ENCODE data around the gene THPO. TPM values are rescaled to one million over a fixed set of nuclear protein-coding genes. Genes with fewer than 3 reads are reported as not detected.

THPO gene
- total and polyA plus RNA-seq, 10 of the 15 experiments (the other 5 are each of a cell fraction or from before 2014, with no cell fraction given), result not detected

- no peak for TF ChIP-seq MYC (IDR thresholded peaks at IDR 0.05; ENCODE audit: insufficient read depth, insufficient read length, insufficient replicate concordance, low read length, severe bottlenecking)
- TF ChIP-seq TARDBP (IDR thresholded peaks at IDR 0.05; ENCODE audit: borderline replicate concordance), result no peak
- TF ChIP-seq STAT3 (IDR thresholded peaks at IDR 0.05; ENCODE audit: low read depth, low read length), result no peak
- TF ChIP-seq SIX5 (IDR thresholded peaks at IDR 0.05; ENCODE audit: low read depth, low read length, severe bottlenecking), result no peak
- no peak for TF ChIP-seq HDAC2 (IDR thresholded peaks at IDR 0.05)
- no peak for TF ChIP-seq CHD1 (IDR thresholded peaks at IDR 0.05; ENCODE audit: low read depth, low read length)
- TF ChIP-seq USF2 (IDR thresholded peaks at IDR 0.05; ENCODE audit: borderline replicate concordance, low read depth, low read length), result no peak
- TF ChIP-seq ZSCAN29 (IDR thresholded peaks at IDR 0.05), result no peak
- TF ChIP-seq EZH2 (IDR thresholded peaks at IDR 0.05; ENCODE audit: borderline replicate concordance, control insufficient read depth, low read depth, low read length), result peak; percentile 78; the same call in 1 of the 2 replicates
These were observed 2.7 kb upstream of the THPO start (continued) for GRCh38 chr3:184380627-184381260.

- Histone ChIP-seq H3K4me3 (no peak overlapping the region), H2AFZ (ENCODE audit: control insufficient read depth, low read depth, low read length) (no peak overlapping the region), H4K20me1 (ENCODE audit: control insufficient read depth, insufficient read depth) (no peaks in the 10 kb centered on the region), H3K79me2 (ENCODE audit: control insufficient read depth, insufficient read depth, low read length) (no peaks in the 10 kb centered on the region), H3K4me2 (ENCODE audit: control insufficient read depth, insufficient read depth) (no peak overlapping the region), H3K9me3 (replicated peaks; ENCODE audit: control insufficient read depth, insufficient read depth, low read length) (no peaks in the 10 kb centered on the region), H3K4me1 (ENCODE audit: control insufficient read depth, insufficient read depth, low read length) (no peaks in the 10 kb centered on the region), H3K9ac (ENCODE audit: control insufficient read depth, insufficient read depth, low read length) (no peak overlapping the region), H3K27ac (ENCODE audit: control insufficient read depth, insufficient read depth) (no peak overlapping the region), H3K27me3 (replicated peaks in 1 of 2; ENCODE audit: control insufficient read depth in 2 of 2, insufficient read depth in 2 of 2, low read length in 1 of 2) (peaks cover 17 to 21% of the 10 kb centered on the region in 2 experiments), H3K36me3 (ENCODE audit: control insufficient read depth in 2 of 2, insufficient read depth in 2 of 2, low read length in 1 of 2) (no peaks in the 10 kb centered on the region)
- ATAC-seq (no peak), DNase-seq (ENCODE audit: low read depth, low spot score) (no peak), FAIRE-seq (no peak)
- no peak for TF ChIP-seq SREBF1 (IDR thresholded peaks at IDR 0.05; ENCODE audit: low read length)
- TF ChIP-seq SUZ12 (IDR thresholded peaks at IDR 0.05; ENCODE audit: unreplicated experiment), result peak; percentile 97
- TF ChIP-seq NFIC (IDR thresholded peaks at IDR 0.05; ENCODE audit: low read depth, low read length), result no peak
- no peak for TF ChIP-seq CREM (IDR thresholded peaks at IDR 0.05; ENCODE audit: low read depth)
- TF ChIP-seq ZNF24 (IDR thresholded peaks at IDR 0.05), result no peak
- TF ChIP-seq HSF1 (IDR thresholded peaks at IDR 0.05; ENCODE audit: low read depth, low read length), result no peak
- TF ChIP-seq SMC3 (IDR thresholded peaks at IDR 0.05; ENCODE audit: borderline replicate concordance, low read length), result no peak
- TF ChIP-seq ZNF687 (IDR thresholded peaks at IDR 0.05), result no peak
- no peak for TF ChIP-seq IKZF2 (IDR thresholded peaks at IDR 0.05)
- BruUV-seq (replicated peaks), result no TSS peak
- ChIA-PET POLR2A (no interaction called here), RAD21 (ENCODE audit: unreplicated experiment) (no interaction called here), CTCF (no interaction called here), SMC1A (ENCODE audit: uncharacterized antibody, unreplicated experiment) (no interaction called here)
- in situ Hi-C loops (cut with MboI) (no loop called here), intact Hi-C loops (cut with micrococcal nuclease; ENCODE audit: unreplicated experiment) (no loop called here)
- 10% methylated on average over 2 of the region's 62 CpGs for WGBS (ENCODE audit: insufficient coverage, insufficient replicate concordance, low lambda C conversion rate, missing lambda C conversion rate)
These were observed 2.2 kb upstream of the THPO start for GRCh38 chr3:184380185-184380626.
